H1 (cell line): ENCODE measurements around the gene PTRH1. TPM values are rescaled to one million over a fixed set of nuclear protein-coding genes. Genes with fewer than 3 reads are reported as not detected.

ENCODE experiments used
- CTCF ChIA-PET: fragments of 300-600 bp; sonication (Branson Sonifier 250); formaldehyde crosslinking; loops from one replicate; lab custom pipeline; 2021; ENCODE audit not compliant: partially characterized antibody; lab: Charles Lee
- POLR2A ChIA-PET: fragments of 300-600 bp; sonication (Branson Sonifier 250); formaldehyde crosslinking; loops from one replicate; lab custom pipeline; 2021; ENCODE audit warnings: inconsistent platforms; ENCODE audit not compliant: partially characterized antibody; lab: Charles Lee
- DNase-seq, 2 experiments: peaks; one replicate each; pipeline versions ENCODE4 v3.0.0 to v3.0.0-alpha.2; 2010 to 2022; ENCODE audit warnings: low spot score in 2 of 2, low read depth in 1 of 2, mixed read lengths in 1 of 2
- FAIRE-seq: peaks from 2 replicates; lab custom pipeline; 2011; peaks lifted over from hg19 to GRCh38; lab: Jason Lieb, UNC
- H2AFZ ChIP-seq: 2 replicates; pipeline ENCODE4 v1.8.1; 2012; ENCODE audit warnings: low read length, inconsistent platforms
- H2AK5ac ChIP-seq: 2 replicates; pipeline ENCODE4 v1.6.1; 2013; ENCODE audit warnings: low read depth, low read length
- H2BK120ac ChIP-seq: replicated peaks from 2 replicates; pipeline ENCODE3; 2013; ENCODE audit warnings: low read depth, low read length, inconsistent platforms
- H2BK12ac ChIP-seq: 2 replicates; pipeline ENCODE4 v1.6.1; 2013; ENCODE audit warnings: low read depth, low read length
- H2BK15ac ChIP-seq: 2 replicates; pipeline ENCODE4 v1.6.1; 2013; ENCODE audit warnings: low read length
- H2BK20ac ChIP-seq: 2 replicates; pipeline ENCODE4 v1.6.1; 2013; ENCODE audit warnings: low read length
- H2BK5ac ChIP-seq: 2 replicates; pipeline ENCODE4 v1.6.1; 2013; ENCODE audit warnings: low read depth, low read length
- H3K14ac ChIP-seq: 2 replicates; pipeline ENCODE4 v1.6.1; 2013; ENCODE audit warnings: inconsistent platforms; ENCODE audit not compliant: insufficient read length
- H3K18ac ChIP-seq: 2 replicates; pipeline ENCODE4 v1.6.1; 2013; ENCODE audit warnings: low read length; ENCODE audit errors: extremely low read depth
- H3K23ac ChIP-seq: 2 replicates; pipeline ENCODE4 v1.6.1; 2013; ENCODE audit warnings: inconsistent platforms; ENCODE audit not compliant: insufficient read length
- H3K23me2 ChIP-seq: 2 replicates; pipeline ENCODE4 v1.6.1; 2013; ENCODE audit warnings: low read depth, low read length
- H3K27ac ChIP-seq: 2 replicates; pipeline ENCODE4 v1.6.1; 2011; ENCODE audit warnings: low read depth, low read length, inconsistent platforms
- H3K27me3 ChIP-seq, 4 experiments: replicated peaks in 1 of 4; 1 replicate in 1 of 4; 2 replicates in 3 of 4; pipeline versions ENCODE4 v1.6.1 to v1.8.1; 2011 to 2013; ENCODE audit warnings: low read length in 3 of 4, mild to moderate bottlenecking in 3 of 4, inconsistent platforms in 2 of 4, mixed read lengths in 2 of 4, moderate library complexity in 1 of 4; ENCODE audit not compliant: control insufficient read depth in 3 of 4, insufficient read depth in 3 of 4; ENCODE audit errors: extremely low read depth in 1 of 4
- H3K36me3 ChIP-seq, 4 experiments: 2 replicates each; pipeline versions ENCODE4 v1.6.1 to v1.8.1; 2011 to 2013; ENCODE audit warnings: mild to moderate bottlenecking in 4 of 4, low read length in 3 of 4, moderate library complexity in 2 of 4, control low read depth in 1 of 4, inconsistent platforms in 1 of 4; ENCODE audit not compliant: insufficient read depth in 4 of 4, control insufficient read depth in 2 of 4
- H3K4ac ChIP-seq: replicated peaks from 2 replicates; pipeline ENCODE3; 2013; ENCODE audit warnings: low read length, low read depth, mixed read lengths, inconsistent platforms; ENCODE audit not compliant: insufficient read length
- H3K4me1 ChIP-seq, 4 experiments: replicated peaks in 1 of 4; 1 replicate in 1 of 4; 2 replicates in 3 of 4; pipeline versions ENCODE4 v1.6.1 to v1.8.1; 2011 to 2013; ENCODE audit warnings: low read length in 3 of 4, inconsistent platforms in 2 of 4, mixed read lengths in 1 of 4; ENCODE audit not compliant: insufficient read depth in 4 of 4, control insufficient read depth in 3 of 4
- H3K4me2 ChIP-seq, 2 experiments: 2 replicates each; pipeline versions ENCODE4 v1.6.1 to v1.8.1; 2011 to 2013; ENCODE audit warnings: low read depth in 2 of 2, low read length in 2 of 2, control low read depth in 1 of 2, inconsistent platforms in 1 of 2, mild to moderate bottlenecking in 1 of 2; ENCODE audit not compliant: insufficient read depth in 1 of 2
- H3K4me3 ChIP-seq, 4 experiments: fragments of 200-600, 300-600 bp in 1 of 4; sonication (generic), shearing (Covaris generic), sonication (Bioruptor Twin) in 1 of 4; 2 replicates each; pipeline versions ENCODE4 v1.5.1 to v1.8.1; 2011 to 2016; ENCODE audit warnings: low read length in 4 of 4, low read depth in 3 of 4, control low read depth in 2 of 4, inconsistent platforms in 2 of 4, mild to moderate bottlenecking in 2 of 4, mixed read lengths in 1 of 4, moderate library complexity in 1 of 4; ENCODE audit not compliant: insufficient read depth in 2 of 4; ENCODE audit errors: extremely low read depth in 1 of 4
- H3K56ac ChIP-seq: replicated peaks from 2 replicates; pipeline ENCODE3; 2013; ENCODE audit warnings: low read depth, mild to moderate bottlenecking, mixed read lengths, low read length, inconsistent platforms; ENCODE audit not compliant: insufficient read length
- H3K79me1 ChIP-seq: 2 replicates; pipeline ENCODE4 v1.6.1; 2013; ENCODE audit warnings: low read depth, low read length, control low read depth
- H3K79me2 ChIP-seq, 2 experiments: 2 replicates each; pipeline versions ENCODE4 v1.6.1 to v1.8.1; 2012 to 2013; ENCODE audit warnings: low read length in 2 of 2, mild to moderate bottlenecking in 2 of 2, inconsistent platforms in 1 of 2; ENCODE audit not compliant: insufficient read depth in 2 of 2, control insufficient read depth in 1 of 2
- H3K9ac ChIP-seq, 4 experiments: replicated peaks in 1 of 4; 1 replicate in 1 of 4; 2 replicates in 3 of 4; pipeline versions ENCODE4 v1.6.1 to v1.8.1; 2011 to 2013; ENCODE audit warnings: low read depth in 3 of 4, low read length in 3 of 4, control low read depth in 2 of 4, mild to moderate bottlenecking in 2 of 4, moderate library complexity in 2 of 4, inconsistent platforms in 1 of 4; ENCODE audit errors: extremely low read depth in 1 of 4
- H3K9me3 ChIP-seq, 2 experiments: 2 replicates each; pipeline versions ENCODE4 v1.6.1 to v1.8.1; 2012 to 2013; ENCODE audit warnings: mild to moderate bottlenecking in 2 of 2, moderate library complexity in 2 of 2, control low read depth in 1 of 2, inconsistent platforms in 1 of 2, low read depth in 1 of 2, low read length in 1 of 2, mixed read lengths in 1 of 2; ENCODE audit not compliant: insufficient read depth in 2 of 2
- H4K20me1 ChIP-seq, 2 experiments: replicated peaks in 1 of 2; 2 replicates each; pipeline versions ENCODE3 to v1.8.1; 2011 to 2013; ENCODE audit warnings: inconsistent platforms in 2 of 2, low read length in 2 of 2, mild to moderate bottlenecking in 1 of 2; ENCODE audit not compliant: insufficient read depth in 2 of 2, control insufficient read depth in 1 of 2
- H4K5ac ChIP-seq: 2 replicates; pipeline ENCODE4 v1.6.1; 2013; ENCODE audit warnings: low read length, low read depth, mixed read lengths, inconsistent platforms; ENCODE audit not compliant: insufficient read length
- H4K8ac ChIP-seq: 2 replicates; pipeline ENCODE4 v1.8.0; 2013; ENCODE audit warnings: mild to moderate bottlenecking, moderate library complexity, low read length, inconsistent platforms; ENCODE audit not compliant: insufficient read depth; ENCODE audit errors: extremely low read depth
- H4K91ac ChIP-seq: replicated peaks from 2 replicates; pipeline ENCODE3; 2013; ENCODE audit warnings: low read length, mixed read lengths, inconsistent platforms; ENCODE audit not compliant: insufficient read length
- ASH2L ChIP-seq: fragments of 200-600, 300-600 bp; sonication (generic); IDR thresholded peaks from one replicate; pipeline ENCODE4 v1.7.1; 2017; ENCODE audit warnings: low read length
- CEBPB ChIP-seq: IDR thresholded peaks from 2 replicates; pipeline ENCODE4 v1.6.1; 2012; ENCODE audit warnings: low read depth, low read length
- GTF2F1 ChIP-seq: IDR thresholded peaks from 2 replicates; pipeline ENCODE4 v1.6.1; 2012; ENCODE audit warnings: low read depth, low read length, improper control_type of control experiment, borderline replicate concordance
- PHF8 ChIP-seq: fragments of 200-600 bp; sonication (generic); conservative IDR thresholded peaks from 2 replicates; pipeline ENCODE4 v1.7.1; 2012; ENCODE audit warnings: low read depth, mild to moderate bottlenecking, inconsistent platforms, low read length, moderate library complexity
- RAD21 ChIP-seq, 2 experiments: IDR thresholded peaks in 1 of 2; conservative IDR thresholded peaks in 1 of 2; 2 replicates each; pipeline ENCODE4 v1.6.1; 2011; ENCODE audit warnings: low read depth in 2 of 2, low read length in 2 of 2, improper control_type of control experiment in 1 of 2, inconsistent platforms in 1 of 2, mild to moderate bottlenecking in 1 of 2, moderate library complexity in 1 of 2
- RNF2 ChIP-seq: fragments of 200-900, 300-1000 bp; sonication (generic); IDR thresholded peaks from 2 replicates; pipeline ENCODE4 v1.7.1; 2016; ENCODE audit warnings: borderline replicate concordance, low read depth, mild to moderate bottlenecking, antibody characterized with exemption, low read length; ENCODE audit not compliant: poor library complexity, severe bottlenecking; ENCODE audit errors: missing control alignments
- RXRA ChIP-seq: IDR thresholded peaks from 2 replicates; pipeline ENCODE4 v1.6.1; 2011; ENCODE audit warnings: low read depth, mild to moderate bottlenecking, low read length, moderate library complexity; ENCODE audit not compliant: insufficient read depth
- SAP30 ChIP-seq: fragments of 300-600 bp; sonication (generic); IDR thresholded peaks from 2 replicates; pipeline ENCODE4 v1.7.1; 2012; ENCODE audit warnings: low read length, moderate library complexity, mild to moderate bottlenecking, inconsistent platforms; ENCODE audit not compliant: insufficient read depth, insufficient replicate concordance
- SIN3A ChIP-seq, 2 experiments: IDR thresholded peaks in 1 of 2; conservative IDR thresholded peaks in 1 of 2; 2 replicates each; pipeline ENCODE4 v1.6.1; 2011 to 2012; ENCODE audit warnings: low read length in 2 of 2, improper control_type of control experiment in 1 of 2, low read depth in 1 of 2, mild to moderate bottlenecking in 1 of 2
- SUZ12 ChIP-seq: fragments of 200-600 bp; sonication (generic); IDR thresholded peaks from 2 replicates; pipeline ENCODE4 v1.6.1; 2012; ENCODE audit warnings: mild to moderate bottlenecking, inconsistent platforms, low read length, moderate library complexity, mixed read lengths
- WGBS, 2 experiments: shearing (Covaris generic) in 1 of 2; methylation state at CpG; one replicate each; pipeline versions ENCODE4 v1.1.6 to v1.1.7; 2013 to 2015; ENCODE audit warnings: low lambda C conversion rate in 2 of 2, mixed read lengths in 2 of 2, inconsistent platforms in 1 of 2, low coverage in 1 of 2, missing lambda C conversion rate in 1 of 2; ENCODE audit not compliant: insufficient replicate concordance in 2 of 2, insufficient coverage in 1 of 2, insufficient read length in 1 of 2; ENCODE audit errors: extremely low coverage in 1 of 2, missing lambda C conversion rate in 1 of 2; 5-methylcytosine and 5-hydroxymethylcytosine counted together
- polyA plus RNA-seq, 7 experiments: library from polyadenylated mRNA; depleted of rRNA in 3 of 7; stranded (reverse) in 5 of 7; unstranded in 2 of 7; fragments of >200 nt in 5 of 7; fragments of 200-250 nt in 2 of 7; gene quantifications; 1 replicate in 5 of 7; 2 replicates in 1 of 7; 4 replicates in 1 of 7; pipeline versions ENCODE4 v1.2.1 to v1.2.3, GENCODE V29; 2011 to 2013; ENCODE audit warnings: missing spikeins in 2 of 7, mixed read lengths in 2 of 7
- total RNA-seq: library from RNA; stranded (reverse); fragmentation: NEBNext Ultra II Directional; extraction: Animal tissue kit (Norgen Biotek cat#: 25700); gene quantifications from 2 replicates; pipeline ENCODE4 v1.2.1, GENCODE V29; 2021

The PTRH1 gene
- total and polyA plus RNA-seq, 2 of the 8 experiments (the other 6 are each of a cell fraction or from before 2014, with no cell fraction given), result 11.1 to 19.8 TPM

DNA sequence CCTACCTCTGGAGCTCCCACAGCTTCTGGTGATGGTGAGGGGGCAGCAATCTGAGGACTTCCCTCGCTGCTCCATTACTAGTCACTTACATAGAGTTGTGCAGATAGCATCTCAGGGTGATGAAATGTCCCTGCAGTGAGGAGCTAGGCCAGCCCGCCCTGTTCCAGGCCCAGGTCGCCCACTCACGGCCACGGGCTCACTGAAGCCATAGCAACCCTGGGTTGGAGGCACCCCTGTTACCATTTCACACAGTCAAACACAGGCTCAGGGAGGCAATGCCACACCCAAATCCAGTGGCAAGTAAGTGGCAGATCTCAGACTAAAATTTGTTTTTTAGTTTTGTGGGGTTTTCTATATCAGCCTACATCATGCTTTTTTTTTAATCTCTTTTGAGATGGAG is 43.4 kb upstream of the PTRH1 start:
- H3K9ac ChIP-seq, result no peak overlapping the region
- peaks cover 0 to 11% (median 6%) of the 10 kb centered on the region in 4 experiments; a peak in 6 of 7 replicates for H3K27me3 ChIP-seq
- no peak overlapping the region for H3K18ac ChIP-seq
- H3K4ac ChIP-seq, result no peak overlapping the region
- no peak overlapping the region for H4K91ac ChIP-seq
- no peak overlapping the region for H2AFZ ChIP-seq
- H3K56ac ChIP-seq, result no peak overlapping the region
- FAIRE-seq, result no peak
- CTCF ChIA-PET, result interaction anchor here (0.8 to 1.8 kb wide), 8 partner anchors 8 to 163 kb away, joined by 3 to 7 read pairs (median 4); no protein-coding TSS in a partner anchor
- H4K5ac ChIP-seq, result no peak overlapping the region
- H3K23me2 ChIP-seq, result peaks cover 13% of the 10 kb centered on the region; the same call in 1 of the 2 replicates
- no peak for TF ChIP-seq RXRA
- no peak for TF ChIP-seq GTF2F1
- TF ChIP-seq RNF2, result no peak
- TF ChIP-seq RAD21 (IDR thresholded peaks at IDR 0.05 in 1 of 2, conservative IDR thresholded peaks at IDR 0.05 in 1 of 2; ENCODE audit: low read depth in 2 of 2, low read length in 2 of 2), result no peak
- TF ChIP-seq ASH2L, result no peak
- no peak for TF ChIP-seq CEBPB
- no peak for TF ChIP-seq SIN3A (conservative IDR thresholded peaks at IDR 0.05 in 1 of 2, IDR thresholded peaks at IDR 0.05 in 1 of 2; ENCODE audit: low read depth in 1 of 2, low read length in 2 of 2)
- no peak for TF ChIP-seq SUZ12
- no peak for TF ChIP-seq PHF8
- no peak for TF ChIP-seq SAP30
- no peak overlapping the region for H2BK120ac ChIP-seq
- no peak overlapping the region for H3K23ac ChIP-seq
- no peak overlapping the region for H3K14ac ChIP-seq
- no peak overlapping the region for H4K8ac ChIP-seq
- H2AK5ac ChIP-seq, result no peak overlapping the region
- 91% methylated on average over 5 of the region's 5 CpGs; no CpG with 5 or more reads in 1 of the 2 experiments for WGBS, 2 experiments
- no peak overlapping the region for H2BK5ac ChIP-seq
- no peak overlapping the region for H2BK12ac ChIP-seq
- no peaks in the 10 kb centered on the region for H3K79me1 ChIP-seq
- POLR2A ChIA-PET, result interaction anchor here (0.5 to 1.1 kb wide), 2 partner anchors 26 to 28 kb away, joined by 3 read pairs; no protein-coding TSS in a partner anchor
- no peak overlapping the region for H3K27ac ChIP-seq
- H3K36me3 ChIP-seq, result no peaks in the 10 kb centered on the region
- H2BK15ac ChIP-seq, result no peak overlapping the region
- no peaks in the 10 kb centered on the region for H3K9me3 ChIP-seq
- H3K4me1 ChIP-seq, result peaks cover 0 to 14% (median 11%) of the 10 kb centered on the region in 4 experiments; a peak in 6 of 7 replicates
- no peak overlapping the region for H3K4me3 ChIP-seq
- H3K4me2 ChIP-seq, result no peak overlapping the region
- H4K20me1 ChIP-seq, result peaks cover 0 to under 1% of the 10 kb centered on the region in 2 experiments
- no peak for DNase-seq
- no peak overlapping the region for H2BK20ac ChIP-seq
- H3K79me2 ChIP-seq, result no peaks in the 10 kb centered on the region
